ENCODE data around the gene PEPD. TPM values are rescaled to one million over a fixed set of nuclear protein-coding genes. Genes with fewer than 3 reads are reported as not detected.

The PEPD gene
- polyA plus RNA-seq, 4 donors = 159 to 1,330 (median 491) TPM

DNA sequence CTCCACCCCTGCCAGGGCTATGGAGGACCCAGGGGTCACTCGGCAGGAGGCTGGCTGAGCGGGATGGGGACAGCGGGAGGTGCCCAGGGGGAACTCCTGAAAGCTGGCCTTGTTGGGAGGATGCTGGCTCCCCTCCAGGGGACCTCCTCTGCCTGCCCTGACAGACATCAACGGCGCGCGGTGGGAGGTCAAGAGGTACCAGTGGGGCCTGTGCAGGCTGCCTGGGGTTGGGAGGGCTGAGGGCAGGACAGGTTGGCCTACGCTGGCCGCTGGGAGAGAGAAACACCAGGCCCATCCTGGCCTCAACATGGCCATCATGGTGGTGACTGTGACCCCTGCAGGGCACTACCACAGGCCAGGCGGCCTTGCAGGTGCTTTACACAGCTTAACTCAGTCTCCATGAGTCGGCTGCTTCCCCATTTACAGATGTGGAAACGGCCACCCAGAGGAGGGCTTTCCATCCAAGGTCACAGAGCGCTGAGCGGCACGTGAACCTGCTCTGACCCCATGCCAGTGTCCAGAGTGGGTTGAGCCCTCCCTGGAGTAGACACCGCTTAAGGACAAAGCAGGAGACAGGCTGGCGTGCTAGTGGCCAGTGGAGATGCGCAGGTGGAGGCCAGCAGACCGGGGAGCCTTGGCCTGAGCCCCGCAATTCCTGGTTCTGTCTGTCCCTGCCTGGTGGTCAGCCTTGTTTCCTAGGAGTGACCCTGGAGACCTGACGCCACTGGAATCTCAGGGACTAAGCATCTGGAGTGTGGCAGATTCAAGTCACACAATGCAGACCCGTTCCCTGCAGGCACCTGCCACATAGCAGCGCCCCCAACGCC is 120.5 kb downstream of the PEPD start:
- H3K9me3 ChIP-seq (ENCODE audit: control insufficient read depth in 2 of 2, insufficient read depth in 1 of 2, low read depth in 1 of 2, low read length in 1 of 2) = no peaks in the 10 kb centered on the region
- H3K27ac ChIP-seq (ENCODE audit: low read depth in 1 of 3, low read length in 2 of 3) = no peak overlapping the region
- no peak for DNase-seq
- FAIRE-seq = no peak
- H3K4me3 ChIP-seq (ENCODE audit: low read depth in 1 of 3, low read length in 3 of 3) = no peak overlapping the region
- no peaks in the 10 kb centered on the region for H3K27me3 ChIP-seq (ENCODE audit: control insufficient read depth in 3 of 3, insufficient read depth in 3 of 3, low read length in 3 of 3)
- 83 to 91% (median 89%) methylated on average over 22 to 24 of the region's 24 CpGs for WGBS, 3 donors
- peaks cover 0 to 63% (median 5%) of the 10 kb centered on the region in 3 donors for H3K4me1 ChIP-seq (ENCODE audit: control insufficient read depth in 3 of 3, insufficient read depth in 2 of 3, low read depth in 1 of 3, low read length in 2 of 3)
- H3K36me3 ChIP-seq (ENCODE audit: control insufficient read depth in 3 of 3, insufficient read depth in 2 of 3, low read depth in 1 of 3, low read length in 3 of 3) = peaks cover 0 to 72% (median 2%) of the 10 kb centered on the region in 3 donors

DNA sequence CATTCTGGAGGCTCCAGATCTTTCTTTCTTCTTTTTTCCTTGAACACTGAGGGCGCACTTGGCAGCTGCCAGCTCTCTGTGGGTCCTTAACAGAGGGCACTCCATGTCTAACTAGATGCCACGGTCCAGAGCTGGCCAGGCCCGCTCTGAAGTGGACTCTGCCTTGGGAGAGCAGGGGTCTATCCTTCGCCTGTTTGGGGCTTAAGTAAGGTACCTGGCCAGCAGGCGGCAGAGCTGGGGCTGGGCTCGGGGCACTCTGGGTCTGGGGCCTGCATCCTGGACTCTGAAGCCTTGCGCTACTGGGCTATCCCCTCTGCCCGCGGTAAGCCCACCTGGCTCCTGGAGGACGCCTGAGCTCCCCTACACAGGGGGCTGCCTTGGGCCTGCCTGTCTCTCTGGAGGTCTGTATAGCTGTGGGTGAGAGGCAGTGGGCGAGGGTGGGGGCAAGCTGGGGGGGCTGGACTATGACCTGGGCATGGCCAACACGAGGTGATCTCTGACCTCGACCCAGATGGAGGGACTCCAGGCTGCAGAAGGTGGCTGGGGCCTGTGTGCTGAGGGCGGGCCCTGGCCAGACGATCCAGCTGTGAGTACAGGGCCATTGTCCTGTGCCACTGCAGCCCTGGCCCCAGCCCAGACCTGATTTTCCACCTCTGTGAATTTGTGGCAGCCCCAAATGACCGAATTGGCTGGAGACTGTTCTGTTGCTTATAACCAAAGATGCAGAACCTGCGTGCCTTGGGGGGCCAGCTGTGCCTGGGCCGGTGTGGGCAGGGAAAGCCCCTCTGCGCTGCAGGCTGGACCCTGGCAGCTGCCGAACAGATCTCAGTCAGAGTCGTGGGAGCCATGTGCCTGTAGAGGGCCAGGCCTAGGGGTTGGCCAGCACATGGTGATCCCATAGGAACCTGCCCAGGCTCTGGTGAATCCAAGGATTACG is 121.6 kb downstream of the PEPD start:
- Histone ChIP-seq H3K27me3 (ENCODE audit: control insufficient read depth in 3 of 3, insufficient read depth in 3 of 3, low read length in 3 of 3) (no peaks in the 10 kb centered on the region), H3K27ac (ENCODE audit: low read depth in 1 of 3, low read length in 2 of 3) (no peak overlapping the region), H3K4me3 (ENCODE audit: low read depth in 1 of 3, low read length in 3 of 3) (no peak overlapping the region), H3K36me3 (ENCODE audit: control insufficient read depth in 3 of 3, insufficient read depth in 2 of 3, low read depth in 1 of 3, low read length in 3 of 3) (peaks cover 0 to 66% (median 2%) of the 10 kb centered on the region in 3 donors), H3K4me1 (ENCODE audit: control insufficient read depth in 3 of 3, insufficient read depth in 2 of 3, low read depth in 1 of 3, low read length in 2 of 3) (peaks cover 0 to 63% (median 8%) of the 10 kb centered on the region in 3 donors), H3K9me3 (ENCODE audit: control insufficient read depth in 2 of 2, insufficient read depth in 1 of 2, low read depth in 1 of 2, low read length in 1 of 2) (no peaks in the 10 kb centered on the region)
- FAIRE-seq = no peak
- 74 to 79% (median 77%) methylated on average over 22 of the region's 22 CpGs for WGBS, 3 donors
- no peak for DNase-seq

DNA sequence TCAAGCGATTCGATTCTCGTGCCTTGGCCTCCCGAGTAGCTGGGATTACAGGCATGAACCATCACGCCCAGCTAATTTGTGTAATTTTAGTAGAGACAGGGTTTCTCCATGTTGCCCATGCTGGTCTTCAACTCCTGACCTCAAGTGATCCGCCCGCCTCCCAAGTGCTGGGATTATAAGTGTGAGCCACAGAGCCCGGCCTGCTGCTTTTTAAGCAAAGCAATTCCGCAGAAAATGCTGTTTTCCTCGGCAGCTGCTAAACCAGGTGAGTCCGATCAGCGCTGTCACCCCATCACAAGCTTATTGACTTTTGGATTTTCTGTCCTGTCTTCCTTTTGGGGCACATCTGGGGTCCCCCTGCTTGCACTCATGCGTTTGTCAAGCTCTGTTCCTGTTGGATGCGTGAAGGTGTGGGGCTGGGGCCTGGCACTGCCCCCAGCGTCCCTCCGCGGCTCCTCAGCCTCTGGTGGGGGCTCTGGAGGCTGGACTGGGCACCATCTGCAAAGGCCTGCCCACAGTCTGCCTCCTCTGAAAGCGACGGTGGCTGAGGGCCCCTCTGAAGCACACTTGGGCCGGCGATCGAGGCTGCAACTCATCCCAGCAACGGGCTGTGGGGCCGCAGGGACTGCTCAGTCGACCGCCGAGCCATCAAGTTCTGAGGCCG is 122.4 kb downstream of the PEPD start:
- FAIRE-seq (no peak), DNase-seq (no peak)
- no peak overlapping the region for H3K4me3 ChIP-seq (ENCODE audit: low read depth in 1 of 3, low read length in 3 of 3)
- peaks cover 0 to 64% (median 2%) of the 10 kb centered on the region in 3 donors for H3K36me3 ChIP-seq (ENCODE audit: control insufficient read depth in 3 of 3, insufficient read depth in 2 of 3, low read depth in 1 of 3, low read length in 3 of 3)
- WGBS, 3 donors = 89 to 94% (median 93%) methylated on average over 28 of the region's 28 CpGs
- H3K27me3 ChIP-seq (ENCODE audit: control insufficient read depth in 3 of 3, insufficient read depth in 3 of 3, low read length in 3 of 3) = no peaks in the 10 kb centered on the region
- H3K4me1 ChIP-seq (ENCODE audit: control insufficient read depth in 3 of 3, insufficient read depth in 2 of 3, low read depth in 1 of 3, low read length in 2 of 3) = peaks cover 0 to 66% (median 8%) of the 10 kb centered on the region in 3 donors
- no peak overlapping the region for H3K27ac ChIP-seq (ENCODE audit: low read depth in 1 of 3, low read length in 2 of 3)
- H3K9me3 ChIP-seq (ENCODE audit: control insufficient read depth in 2 of 2, insufficient read depth in 1 of 2, low read depth in 1 of 2, low read length in 1 of 2) = no peaks in the 10 kb centered on the region

DNA sequence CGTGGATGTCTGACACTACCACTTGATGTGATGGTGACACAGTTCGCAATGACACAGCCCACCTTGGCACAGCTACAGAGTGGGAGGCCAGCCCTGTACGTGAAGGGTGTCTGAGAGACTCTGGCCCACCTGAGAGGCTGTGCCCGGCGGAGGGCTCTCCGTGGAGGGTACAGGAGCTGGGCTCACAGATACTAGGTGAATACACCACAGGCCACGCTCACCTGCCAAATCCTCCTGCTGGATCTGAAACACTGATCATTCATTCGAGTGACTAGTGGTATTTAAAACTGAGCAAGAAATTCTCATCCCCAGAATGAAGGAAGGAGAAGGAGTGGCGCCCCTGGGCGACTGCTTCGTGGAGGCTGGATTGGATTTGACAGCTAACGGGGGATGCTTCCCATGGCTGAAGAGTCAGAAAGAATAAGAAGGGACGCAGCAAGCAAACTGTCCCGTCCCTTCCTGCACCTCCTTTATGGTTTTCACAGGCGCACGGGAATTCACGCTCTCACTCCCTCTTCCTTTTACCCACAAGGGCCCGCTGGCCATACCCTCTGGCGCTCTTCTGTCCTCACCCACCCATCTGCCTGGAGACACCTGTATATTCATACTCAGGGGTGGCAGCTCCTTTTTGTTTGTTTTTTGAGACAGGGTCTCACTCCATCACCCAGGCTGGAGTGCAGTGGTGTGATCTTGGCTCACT is 123.1 kb downstream of the PEPD start:
- FAIRE-seq = no peak
- Histone ChIP-seq H3K9me3 (ENCODE audit: control insufficient read depth in 2 of 2, insufficient read depth in 1 of 2, low read depth in 1 of 2, low read length in 1 of 2) (no peaks in the 10 kb centered on the region), H3K4me3 (ENCODE audit: low read depth in 1 of 3, low read length in 3 of 3) (no peak overlapping the region), H3K27ac (ENCODE audit: low read depth in 1 of 3, low read length in 2 of 3) (no peak overlapping the region), H3K4me1 (ENCODE audit: control insufficient read depth in 3 of 3, insufficient read depth in 2 of 3, low read depth in 1 of 3, low read length in 2 of 3) (peaks cover 0 to 67% (median 8%) of the 10 kb centered on the region in 3 donors), H3K27me3 (ENCODE audit: control insufficient read depth in 3 of 3, insufficient read depth in 3 of 3, low read length in 3 of 3) (no peaks in the 10 kb centered on the region), H3K36me3 (ENCODE audit: control insufficient read depth in 3 of 3, insufficient read depth in 2 of 3, low read depth in 1 of 3, low read length in 3 of 3) (peaks cover 0 to 64% (median 2%) of the 10 kb centered on the region in 3 donors)
- 89 to 92% (median 91%) methylated on average over 19 of the region's 19 CpGs for WGBS, 3 donors
- no peak for DNase-seq

DNA sequence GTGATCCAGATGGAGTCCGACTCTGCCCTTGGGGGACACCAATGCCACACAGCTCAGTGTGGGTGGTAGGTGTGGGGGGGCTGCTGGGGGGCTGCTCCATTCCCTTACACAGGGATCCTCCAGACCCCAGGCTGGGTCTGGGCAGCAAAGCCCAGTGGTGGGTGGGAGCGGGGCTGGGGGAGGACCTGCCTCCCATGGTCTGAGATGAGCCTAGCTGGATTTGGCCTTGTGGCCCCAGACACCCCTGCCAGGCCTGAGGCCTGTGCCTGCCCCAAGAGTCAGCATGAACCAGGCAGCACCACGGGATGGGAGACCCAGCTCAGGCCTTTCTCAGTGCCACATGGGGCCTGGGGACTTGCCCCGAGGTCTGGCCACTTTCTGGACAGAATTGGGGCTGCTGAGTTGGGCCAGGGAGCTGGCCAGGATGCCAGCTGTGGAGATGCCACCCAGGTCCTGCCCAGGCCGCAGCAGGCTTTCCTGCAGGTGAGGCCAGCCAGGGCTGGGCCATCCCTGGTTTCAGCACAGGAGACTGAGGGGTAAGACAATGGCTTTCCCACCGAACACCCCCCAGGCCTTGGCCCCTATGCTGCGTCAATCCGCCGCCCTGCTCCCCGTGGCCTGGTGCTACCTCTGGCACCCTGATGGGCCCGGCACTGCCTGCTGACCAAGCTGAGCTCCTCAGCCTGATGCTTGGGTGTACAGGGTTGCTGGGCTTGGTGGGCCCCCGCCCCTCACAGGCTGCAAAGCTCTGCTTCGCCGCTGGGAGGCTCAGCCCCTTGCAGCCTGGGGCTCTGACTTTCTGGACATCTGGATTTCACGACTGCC is 123.8 kb downstream of the PEPD start:
- no peak overlapping the region for H3K27ac ChIP-seq (ENCODE audit: low read depth in 1 of 3, low read length in 2 of 3)
- peaks cover 0 to 58% (median 2%) of the 10 kb centered on the region in 3 donors for H3K36me3 ChIP-seq (ENCODE audit: control insufficient read depth in 3 of 3, insufficient read depth in 2 of 3, low read depth in 1 of 3, low read length in 3 of 3)
- no peak for DNase-seq
- no peak overlapping the region for H3K4me3 ChIP-seq (ENCODE audit: low read depth in 1 of 3, low read length in 3 of 3)
- FAIRE-seq = no peak
- H3K9me3 ChIP-seq (ENCODE audit: control insufficient read depth in 2 of 2, insufficient read depth in 1 of 2, low read depth in 1 of 2, low read length in 1 of 2) = no peaks in the 10 kb centered on the region
- peaks cover 0 to 67% (median 5%) of the 10 kb centered on the region in 3 donors for H3K4me1 ChIP-seq (ENCODE audit: control insufficient read depth in 3 of 3, insufficient read depth in 2 of 3, low read depth in 1 of 3, low read length in 2 of 3)
- no peaks in the 10 kb centered on the region for H3K27me3 ChIP-seq (ENCODE audit: control insufficient read depth in 3 of 3, insufficient read depth in 3 of 3, low read length in 3 of 3)
- WGBS, 3 donors = 78 to 85% (median 79%) methylated on average over 14 to 15 of the region's 15 CpGs

DNA sequence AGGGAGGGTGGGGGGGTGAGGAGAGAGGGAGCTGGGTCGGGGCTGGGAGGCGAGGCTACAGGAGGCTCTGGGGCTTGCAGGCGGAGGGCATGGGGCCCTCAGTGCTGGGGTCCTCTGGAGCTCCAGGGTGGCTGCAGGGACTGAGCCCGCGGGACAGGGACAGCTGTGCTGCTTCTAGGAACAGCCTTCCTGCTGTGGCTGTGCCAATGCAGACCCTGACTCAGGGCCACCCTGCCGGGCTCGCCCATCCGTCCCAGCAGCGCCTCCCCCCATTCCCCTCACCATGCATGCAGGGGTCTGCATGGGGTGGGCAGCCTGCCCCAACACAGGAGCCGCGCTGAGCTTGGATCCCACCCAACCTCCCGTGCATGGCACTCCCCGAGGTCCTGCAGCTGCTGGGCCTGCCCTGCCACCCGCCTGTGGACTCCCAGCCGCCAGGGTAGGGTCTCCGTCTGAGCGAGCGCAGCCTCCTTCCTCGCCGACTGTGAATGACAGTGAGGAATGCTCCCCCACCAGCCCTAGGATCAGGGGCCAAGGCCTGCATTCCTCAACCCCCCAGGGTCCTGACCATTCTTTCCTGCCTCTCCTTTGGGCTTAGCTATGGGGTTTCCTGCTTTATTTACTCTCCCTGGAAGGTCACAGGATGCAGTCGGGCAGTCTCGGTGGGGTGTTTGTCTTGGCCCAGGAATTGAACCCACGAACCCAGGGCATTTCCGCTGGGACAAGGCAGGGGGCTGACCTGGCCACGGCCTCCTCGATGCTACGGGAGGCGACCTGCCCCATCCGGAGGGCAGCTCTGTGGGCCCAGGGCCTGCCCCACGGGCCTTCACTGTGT is 124.7 kb downstream of the PEPD start:
- peaks cover 0 to 67% (median 7%) of the 10 kb centered on the region in 3 donors for H3K4me1 ChIP-seq (ENCODE audit: control insufficient read depth in 3 of 3, insufficient read depth in 2 of 3, low read depth in 1 of 3, low read length in 2 of 3)
- FAIRE-seq = no peak

More for the DNA sequence above, 124.7 kb downstream of the PEPD start:
- Histone ChIP-seq H3K27me3 (ENCODE audit: control insufficient read depth in 3 of 3, insufficient read depth in 3 of 3, low read length in 3 of 3) (no peaks in the 10 kb centered on the region), H3K36me3 (ENCODE audit: control insufficient read depth in 3 of 3, insufficient read depth in 2 of 3, low read depth in 1 of 3, low read length in 3 of 3) (peaks cover 0 to 52% (median 2%) of the 10 kb centered on the region in 3 donors), H3K4me3 (ENCODE audit: low read depth in 1 of 3, low read length in 3 of 3) (no peak overlapping the region), H3K27ac (ENCODE audit: low read depth in 1 of 3, low read length in 2 of 3) (no peak overlapping the region), H3K9me3 (ENCODE audit: control insufficient read depth in 2 of 2, insufficient read depth in 1 of 2, low read depth in 1 of 2, low read length in 1 of 2) (no peaks in the 10 kb centered on the region)
- WGBS, 3 donors = 77 to 83% (median 79%) methylated on average over 25 to 30 of the region's 30 CpGs
- DNase-seq = no peak
